IMR-90 (cell line): ENCODE data around the gene MAGI2.
A peak's percentile ranks its signal among the peaks of the same experiment; 100 is the strongest.

ENCODE experiments used
- BHLHE40 ChIP-seq: fragments of 150-350 bp; IDR thresholded peaks from 2 replicates; pipeline ENCODE4 v1.6.1; 2016; ENCODE audit warnings: mild to moderate bottlenecking, low read depth, low read length
- CEBPB ChIP-seq: IDR thresholded peaks from 2 replicates; pipeline ENCODE4 v1.6.1; 2012; ENCODE audit warnings: low read depth, low read length, improper control_type of control experiment
- CTCF ChIP-seq: conservative IDR thresholded peaks from 2 replicates; pipeline ENCODE4 v1.5.1; 2012; ENCODE audit warnings: mild to moderate bottlenecking, low read depth, low read length, improper control_type of control experiment
- ELK1 ChIP-seq: fragments of 150-350 bp; IDR thresholded peaks from 2 replicates; pipeline ENCODE4 v1.6.1; 2016; ENCODE audit warnings: low read depth, mild to moderate bottlenecking, low read length, moderate library complexity, borderline replicate concordance
- MAFK ChIP-seq: IDR thresholded peaks from 2 replicates; pipeline ENCODE4 v1.6.1; 2012; ENCODE audit warnings: low read depth, low read length, improper control_type of control experiment
- MXI1 ChIP-seq: IDR thresholded peaks from 2 replicates; pipeline ENCODE4 v1.6.1; 2012; ENCODE audit warnings: low read depth, mild to moderate bottlenecking, low read length, moderate library complexity, borderline replicate concordance
- POLR2A ChIP-seq: IDR thresholded peaks from 2 replicates; pipeline ENCODE4 v1.6.1; 2012; ENCODE audit warnings: mild to moderate bottlenecking, low read depth, low read length
- RAD21 ChIP-seq: IDR thresholded peaks from 2 replicates; pipeline ENCODE4 v1.6.1; 2012; ENCODE audit warnings: low read length, improper control_type of control experiment
- RCOR1 ChIP-seq: IDR thresholded peaks from 2 replicates; pipeline ENCODE4 v1.6.1; 2012; ENCODE audit warnings: mild to moderate bottlenecking, low read length, improper control_type of control experiment; ENCODE audit not compliant: insufficient replicate concordance
- RFX5 ChIP-seq: IDR thresholded peaks from 2 replicates; pipeline ENCODE4 v1.8.0; 2012; ENCODE audit warnings: low read depth, mild to moderate bottlenecking, low read length, moderate library complexity
- USF2 ChIP-seq: fragments of 150-350 bp; IDR thresholded peaks from 2 replicates; pipeline ENCODE4 v1.6.1; 2017; ENCODE audit warnings: mild to moderate bottlenecking, antibody characterized with exemption, low read length, low read depth

- TF ChIP-seq MAFK (peak; percentile 100), CTCF (no peak), POLR2A (no peak), BHLHE40 (no peak), RAD21 (no peak), RFX5 (no peak), MXI1 (no peak), USF2 (no peak), CEBPB (no peak), RCOR1 (no peak), ELK1 (no peak)
Measured at GRCh38 chr7:79281426-79281825, 172.0 kb downstream of the MAGI2 start.
